Liver (tissue), 3 donors: ENCODE results near the gene PPP1R18.

Experiments used
- CTCF ChIP-seq: fragments of 150-350 bp; IDR thresholded peaks from 2 replicates; pipeline ENCODE4 v1.5.1; 2017; ENCODE audit warnings: improper control_type of control experiment, low read depth, low read length; ENCODE audit not compliant: missing input control
- EGR1 ChIP-seq, 2 donors: IDR thresholded peaks; 2 replicates each; pipeline ENCODE4 v1.6.1; 2016 to 2018; ENCODE audit warnings: antibody characterized with exemption in 2 of 2, low read depth in 2 of 2
- GABPA ChIP-seq, 2 donors: IDR thresholded peaks in 1 of 2; conservative IDR thresholded peaks in 1 of 2; 2 replicates each; pipeline ENCODE4 v1.6.1; 2016; ENCODE audit warnings: antibody characterized with exemption in 2 of 2, mild to moderate bottlenecking in 1 of 2, moderate library complexity in 1 of 2
- RXRA ChIP-seq, 2 donors: IDR thresholded peaks; 2 replicates each; pipeline ENCODE4 v1.6.1; 2017 to 2018; ENCODE audit warnings: antibody characterized with exemption in 2 of 2, mild to moderate bottlenecking in 1 of 2
- TAF1 ChIP-seq: conservative IDR thresholded peaks from 2 replicates; pipeline ENCODE4 v1.6.1; 2016; ENCODE audit warnings: antibody characterized with exemption, mild to moderate bottlenecking
- TF ChIP-seq, protein P1 (sequence below): IDR thresholded peaks from 2 replicates; pipeline ENCODE4 v1.6.1; 2016; ENCODE audit warnings: antibody characterized with exemption, mild to moderate bottlenecking
- donor health status: healthy.
- donor health status: healthy.

DNA sequence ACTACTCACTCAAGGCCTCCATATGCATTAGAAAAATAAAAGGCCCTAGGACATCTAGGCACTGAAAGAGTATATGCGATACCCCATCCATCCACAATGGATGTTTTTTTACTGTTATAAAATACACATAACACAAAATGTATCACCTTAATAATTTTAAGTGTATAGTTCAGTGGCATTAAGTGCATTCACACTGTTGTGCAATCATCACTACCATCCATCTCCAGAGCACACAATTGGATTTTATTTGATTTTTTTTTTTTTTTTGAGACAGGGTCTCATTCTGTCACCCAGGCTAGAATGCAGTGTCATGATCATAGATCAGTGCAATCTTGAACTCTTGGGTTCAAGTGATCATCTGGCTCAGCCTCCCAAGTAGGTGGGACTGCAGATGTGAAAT lies 27.8 kb upstream of the PPP1R18 start:
- TF ChIP-seq GABPA (IDR thresholded peaks at IDR 0.05 in 1 of 2, conservative IDR thresholded peaks at IDR 0.05 in 1 of 2) (no peak), EGR1 (IDR thresholded peaks at IDR 0.05; ENCODE audit: low read depth in 2 of 2) (no peak), CTCF (no peak), TAF1 (no peak), RXRA (IDR thresholded peaks at IDR 0.05) (no peak)
- TF ChIP-seq, protein P1, sequence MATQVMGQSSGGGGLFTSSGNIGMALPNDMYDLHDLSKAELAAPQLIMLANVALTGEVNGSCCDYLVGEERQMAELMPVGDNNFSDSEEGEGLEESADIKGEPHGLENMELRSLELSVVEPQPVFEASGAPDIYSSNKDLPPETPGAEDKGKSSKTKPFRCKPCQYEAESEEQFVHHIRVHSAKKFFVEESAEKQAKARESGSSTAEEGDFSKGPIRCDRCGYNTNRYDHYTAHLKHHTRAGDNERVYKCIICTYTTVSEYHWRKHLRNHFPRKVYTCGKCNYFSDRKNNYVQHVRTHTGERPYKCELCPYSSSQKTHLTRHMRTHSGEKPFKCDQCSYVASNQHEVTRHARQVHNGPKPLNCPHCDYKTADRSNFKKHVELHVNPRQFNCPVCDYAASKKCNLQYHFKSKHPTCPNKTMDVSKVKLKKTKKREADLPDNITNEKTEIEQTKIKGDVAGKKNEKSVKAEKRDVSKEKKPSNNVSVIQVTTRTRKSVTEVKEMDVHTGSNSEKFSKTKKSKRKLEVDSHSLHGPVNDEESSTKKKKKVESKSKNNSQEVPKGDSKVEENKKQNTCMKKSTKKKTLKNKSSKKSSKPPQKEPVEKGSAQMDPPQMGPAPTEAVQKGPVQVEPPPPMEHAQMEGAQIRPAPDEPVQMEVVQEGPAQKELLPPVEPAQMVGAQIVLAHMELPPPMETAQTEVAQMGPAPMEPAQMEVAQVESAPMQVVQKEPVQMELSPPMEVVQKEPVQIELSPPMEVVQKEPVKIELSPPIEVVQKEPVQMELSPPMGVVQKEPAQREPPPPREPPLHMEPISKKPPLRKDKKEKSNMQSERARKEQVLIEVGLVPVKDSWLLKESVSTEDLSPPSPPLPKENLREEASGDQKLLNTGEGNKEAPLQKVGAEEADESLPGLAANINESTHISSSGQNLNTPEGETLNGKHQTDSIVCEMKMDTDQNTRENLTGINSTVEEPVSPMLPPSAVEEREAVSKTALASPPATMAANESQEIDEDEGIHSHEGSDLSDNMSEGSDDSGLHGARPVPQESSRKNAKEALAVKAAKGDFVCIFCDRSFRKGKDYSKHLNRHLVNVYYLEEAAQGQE, result no peak
